Bronchial epithelial cell (primary cell): Measurements from ENCODE around the gene TNN. TPM values are rescaled to one million over a fixed set of nuclear protein-coding genes. Genes with fewer than 3 reads are reported as not detected.
"Not testable (repeated sequence)": the region's sequence is repeated elsewhere in the genome, so short reads cannot be mapped to it uniquely, and the experiment has no call there.

Experiments used
- DNase-seq: peaks from one replicate; pipeline ENCODE4 v3.0.0-alpha.2; 2010; ENCODE audit warnings: low read depth
- FAIRE-seq: peaks from 2 replicates; lab custom pipeline; 2011; peaks lifted over from hg19 to GRCh38; lab: Jason Lieb, UNC
- H3K27me3 ChIP-seq: 2 replicates; pipeline ENCODE4 v1.5.1; 2011; ENCODE audit warnings: low read length; ENCODE audit not compliant: control insufficient read depth, insufficient read depth
- H3K36me3 ChIP-seq: 2 replicates; pipeline ENCODE4 v1.5.1; 2011; ENCODE audit warnings: low read length; ENCODE audit not compliant: control insufficient read depth, insufficient read depth
- H3K4me3 ChIP-seq: 2 replicates; pipeline ENCODE4 v1.5.1; 2011; ENCODE audit warnings: mild to moderate bottlenecking, low read depth, low read length, control low read depth
- CTCF ChIP-seq: IDR thresholded peaks from 2 replicates; pipeline ENCODE4 v1.5.1; 2011; ENCODE audit warnings: mild to moderate bottlenecking, moderate library complexity, low read length, control low read depth, inconsistent platforms; ENCODE audit not compliant: insufficient read depth, severe bottlenecking
- total RNA-seq: library from RNA; depleted of rRNA; stranded (reverse); fragments of >200 nt; gene quantifications from 2 replicates; pipeline ENCODE4 v1.2.1, GENCODE V29; 2014

TNN gene
- total RNA-seq, 1 donor from 2014 or later = not detected

GRCh38 chr1:175099916-175100315, 32.3 kb downstream of the TNN start:
- DNase-seq (no peak), FAIRE-seq (no peak)
- Histone ChIP-seq H3K36me3 (no peaks in the 10 kb centered on the region), H3K4me3 (no peak overlapping the region), H3K27me3 (no peaks in the 10 kb centered on the region)
- no peak for TF ChIP-seq CTCF

- DNase-seq, H3K4me3 ChIP-seq, H3K36me3 ChIP-seq, FAIRE-seq, H3K27me3 ChIP-seq: not testable (repeated sequence)
These were observed 34.5 kb downstream of the TNN start for GRCh38 chr1:175102166-175102565.

- not testable (repeated sequence) for FAIRE-seq
These were observed 38.9 kb downstream of the TNN start for GRCh38 chr1:175106536-175106935.

GRCh38 chr1:175108331-175108820, 40.7 kb downstream of the TNN start:
- H3K27me3 ChIP-seq, H3K36me3 ChIP-seq, FAIRE-seq, DNase-seq, H3K4me3 ChIP-seq: not testable (repeated sequence)

More at GRCh38 chr1:175106536-175106935, 38.9 kb downstream of the TNN start:
- not testable (repeated sequence) for H3K27me3 ChIP-seq, DNase-seq, H3K4me3 ChIP-seq, H3K36me3 ChIP-seq

GRCh38 chr1:175114996-175115395, 47.4 kb downstream of the TNN start:
- H3K4me3 ChIP-seq = no peak overlapping the region
- FAIRE-seq = no peak
- TF ChIP-seq CTCF = no peak
- no peaks in the 10 kb centered on the region for H3K36me3 ChIP-seq
- no peak for DNase-seq
- H3K27me3 ChIP-seq = no peaks in the 10 kb centered on the region

- no peak overlapping the region for H3K4me3 ChIP-seq
- DNase-seq = no peak
- no peak for TF ChIP-seq CTCF
- FAIRE-seq = no peak
- no peaks in the 10 kb centered on the region for H3K27me3 ChIP-seq
- H3K36me3 ChIP-seq = no peaks in the 10 kb centered on the region
These were observed 48.7 kb downstream of the TNN start for GRCh38 chr1:175116210-175116798.

- TF ChIP-seq CTCF = no peak
- Histone ChIP-seq H3K27me3 (no peaks in the 10 kb centered on the region), H3K4me3 (no peak overlapping the region), H3K36me3 (no peaks in the 10 kb centered on the region)
- FAIRE-seq = peak; percentile 18
- no peak for DNase-seq
These were observed 49.3 kb downstream of the TNN start for GRCh38 chr1:175116903-175117302.
